K562 (cell line): ENCODE data around the gene OR2T11. TPM values are rescaled to one million over a fixed set of nuclear protein-coding genes. Genes with fewer than 3 reads are reported as not detected.

Source experiments
- CHD7 ChIP-seq: fragments of 200-600 bp; sonication (generic); IDR thresholded peaks from one replicate; pipeline ENCODE4 v1.6.1; 2012; ENCODE audit warnings: mild to moderate bottlenecking, low read depth, low read length, inconsistent platforms
- PBX2 ChIP-seq, 2 experiments: IDR thresholded peaks in 1 of 2; conservative IDR thresholded peaks in 1 of 2; 2 replicates each; pipeline ENCODE4 v1.6.1; 2016; ENCODE audit warnings: low read depth in 2 of 2, mild to moderate bottlenecking in 1 of 2, missing compliant biosample characterization in 1 of 2, missing genetic modification characterization in 1 of 2, moderate library complexity in 1 of 2
- ZNF121 ChIP-seq: sonication (generic); formaldehyde crosslinking; conservative IDR thresholded peaks from 2 replicates; pipeline ENCODE4 v1.8.0; 2022; ENCODE audit warnings: missing genetic modification reagents
- ZNF668 ChIP-seq: fragments of 250-450 bp; sonication (Bioruptor Pico); IDR thresholded peaks from 2 replicates; pipeline ENCODE4 v1.8.0; 2022; ENCODE audit warnings: mild to moderate bottlenecking, inconsistent platforms
- polyA plus RNA-seq, 8 experiments: library from polyadenylated mRNA; depleted of rRNA in 4 of 8; stranded (reverse) in 5 of 8; unstranded in 3 of 8; fragments of >200 nt; fragmentation: Nextera tagmentation in 2 of 8; fragmentation: Illumina TruSeq in 1 of 8; extraction: Ambion mirVana in 2 of 8; extraction: Trizol in 1 of 8; gene quantifications; 2 replicates each; pipeline versions ENCODE4 v1.2.1 to v1.2.3, GENCODE V29; 2011 to 2014; ENCODE audit warnings: inconsistent platforms in 1 of 8, missing spikeins in 1 of 8
- total RNA-seq, 7 experiments: library from RNA; depleted of rRNA in 6 of 7; stranded (reverse); fragments of >200 nt in 6 of 7; fragmentation: Illumina TruSeq in 2 of 7; extraction: Trizol in 2 of 7; gene quantifications; 2 replicates each; pipeline versions ENCODE4 v1.2.1 to v1.2.3, GENCODE V29; 2011 to 2021; ENCODE audit warnings: low replicate concordance in 1 of 7

Gene OR2T11
- total and polyA plus RNA-seq, 9 of the 15 experiments (the other 6 are each of a cell fraction or from before 2014, with no cell fraction given): not detected

- TF ChIP-seq CHD7 (no peak), ZNF121 (no peak), PBX2 (CRISPR knock-in tag; IDR thresholded peaks at IDR 0.05; ENCODE audit: low read depth) (no peak), PBX2 (tag; conservative IDR thresholded peaks at IDR 0.05; ENCODE audit: low read depth) (no peak), ZNF668 (CRISPR knock-in tag) (no peak)
- TF ChIP-seq, all 486 proteins: peak for 0
These were observed 21.1 kb downstream of the OR2T11 start (continued) for GRCh38 chr1:248613742-248614141.
